B cell (primary cell): ENCODE data around the gene TMEM170B. TPM values are rescaled to one million over a fixed set of nuclear protein-coding genes. Genes with fewer than 3 reads are reported as not detected.

Source experiments
- ATAC-seq: fragments of 200-7000 bp; cut with Tn5 transposase; one replicate; pipeline ENCODE4 v1.10.0; 2021; ENCODE audit warnings: low read depth, mild to moderate bottlenecking, moderate number of reproducible peaks, moderate library complexity
- CTCF ChIA-PET: fragments of 350-600 bp; sonication (Branson Sonifier 250); formaldehyde crosslinking; loops from one replicate; lab custom pipeline; 2021; ENCODE audit warnings: antibody characterized with exemption, inconsistent platforms; lab: Charles Lee
- POLR2A ChIA-PET: fragments of 350-600 bp; sonication (Branson Sonifier 250); formaldehyde crosslinking; loops from one replicate; lab custom pipeline; 2021; ENCODE audit warnings: antibody characterized with exemption; lab: Charles Lee
- DNase-seq: peaks from one replicate; pipeline ENCODE4 v3.0.0; 2013
- H2AFZ ChIP-seq: 2 replicates; pipeline ENCODE4 v1.6.1; 2012; ENCODE audit warnings: mild to moderate bottlenecking, low read depth, low read length; ENCODE audit not compliant: insufficient read depth, poor library complexity, severe bottlenecking
- H3K27ac ChIP-seq, 2 donors: 1 replicate in 1 of 2; 2 replicates in 1 of 2; pipeline ENCODE4 v1.5.1; 2012 to 2013; ENCODE audit warnings: low read length in 2 of 2, mild to moderate bottlenecking in 2 of 2, moderate library complexity in 1 of 2
- H3K27me3 ChIP-seq, 4 experiments: fragments of 200-600 bp in 1 of 4; sonication (generic) in 1 of 4; replicated peaks in 1 of 4; 1 replicate in 2 of 4; 2 replicates in 2 of 4; pipeline versions ENCODE4 v1.6.1 to v1.7.0; 2013 to 2016; ENCODE audit warnings: low read length in 3 of 4, mild to moderate bottlenecking in 2 of 4, mixed read lengths in 1 of 4, moderate library complexity in 1 of 4; ENCODE audit not compliant: insufficient read depth in 4 of 4, control insufficient read depth in 3 of 4; ENCODE audit errors: control extremely low read depth in 1 of 4
- H3K36me3 ChIP-seq, 2 experiments: replicated peaks in 1 of 2; 1 replicate in 1 of 2; 2 replicates in 1 of 2; pipeline versions ENCODE4 v1.6.1 to v1.7.1; 2013; ENCODE audit warnings: low read length in 1 of 2; ENCODE audit not compliant: insufficient read depth in 2 of 2, control insufficient read depth in 1 of 2; ENCODE audit errors: control extremely low read depth in 1 of 2, extremely low read depth in 1 of 2
- H3K4me1 ChIP-seq, 2 donors: fragments of 200-600 bp in 1 of 2; sonication (generic) in 1 of 2; 1 replicate in 1 of 2; 2 replicates in 1 of 2; pipeline versions ENCODE4 v1.5.1 to v1.6.1; 2013 to 2017; ENCODE audit warnings: low read length in 2 of 2; ENCODE audit not compliant: control insufficient read depth in 2 of 2, insufficient read depth in 2 of 2
- H3K4me2 ChIP-seq: replicated peaks from 2 replicates; pipeline ENCODE3; 2012; ENCODE audit warnings: mild to moderate bottlenecking, low read depth, low read length; ENCODE audit not compliant: poor library complexity, severe bottlenecking
- H3K4me3 ChIP-seq, 5 experiments: fragments of 200-600 bp in 1 of 5; sonication (generic) in 1 of 5; 1 replicate in 3 of 5; 2 replicates in 2 of 5; pipeline versions ENCODE4 v1.5.1 to v1.7.0; 2011 to 2016; ENCODE audit warnings: low read length in 4 of 5, mild to moderate bottlenecking in 4 of 5, low read depth in 2 of 5, control low read depth in 1 of 5, moderate library complexity in 1 of 5; ENCODE audit not compliant: insufficient read depth in 1 of 5; ENCODE audit errors: control extremely low read depth in 1 of 5, extremely low read depth in 1 of 5
- H3K79me2 ChIP-seq: fragments of 200-600 bp; sonication (generic); one replicate; pipeline ENCODE4 v1.6.0; 2016; ENCODE audit warnings: low read length; ENCODE audit not compliant: control insufficient read depth, insufficient read depth
- H3K9ac ChIP-seq: fragments of 200-600 bp; sonication (generic); 2 replicates; pipeline ENCODE4 v1.6.1; 2017; ENCODE audit warnings: mild to moderate bottlenecking, low read length, moderate library complexity
- H3K9me3 ChIP-seq, 3 donors: one replicate each; pipeline versions ENCODE4 v1.6.1 to v1.7.1; 2013; ENCODE audit warnings: low read length in 2 of 3; ENCODE audit not compliant: control insufficient read depth in 2 of 3, insufficient read depth in 1 of 3; ENCODE audit errors: control extremely low read depth in 1 of 3
- H4K20me1 ChIP-seq: 2 replicates; pipeline ENCODE4 v1.6.0; 2012; ENCODE audit warnings: mild to moderate bottlenecking, low read length; ENCODE audit not compliant: insufficient read depth, control insufficient read depth, poor library complexity, severe bottlenecking
- H3K27ac Mint-ChIP-seq: one replicate; pipeline ENCODE4 v1.8.0; 2021; ENCODE audit warnings: mixed read lengths
- H3K27me3 Mint-ChIP-seq: one replicate; pipeline ENCODE4 v1.8.0; 2021; ENCODE audit warnings: mixed read lengths
- H3K4me1 Mint-ChIP-seq: one replicate; pipeline ENCODE4 v1.8.0; 2021; ENCODE audit warnings: mixed read lengths
- H3K4me3 Mint-ChIP-seq: one replicate; pipeline ENCODE4 v1.8.0; 2021; ENCODE audit warnings: mixed read lengths
- H3K9me3 Mint-ChIP-seq: one replicate; pipeline ENCODE4 v1.8.0; 2022; ENCODE audit warnings: mixed read lengths; ENCODE audit not compliant: insufficient read depth
- CTCF ChIP-seq: fragments of 200-600 bp; IDR thresholded peaks from one replicate; pipeline ENCODE4 v1.8.0; 2022; ENCODE audit warnings: antibody characterized with exemption, mild to moderate bottlenecking
- EZH2 ChIP-seq: IDR thresholded peaks from 2 replicates; pipeline ENCODE4 v1.6.1; 2012; ENCODE audit warnings: borderline replicate concordance, low read depth, mild to moderate bottlenecking, moderate library complexity, low read length; ENCODE audit not compliant: insufficient read depth, poor library complexity, severe bottlenecking
- WGBS: methylation state at CpG from one replicate; pipeline ENCODE4 v1.1.5; 2013; ENCODE audit warnings: missing lambda C conversion rate; ENCODE audit not compliant: insufficient coverage; 5-methylcytosine and 5-hydroxymethylcytosine counted together
- intact Hi-C: fragments of 100-400 bp; cut with micrococcal nuclease; formaldehyde crosslinking; loops from one replicate; pipeline ENCODE4 v1.10.0; 2022
- polyA plus RNA-seq: library from polyadenylated mRNA; depleted of rRNA; stranded (reverse); fragments of >200 nt; gene quantifications from 2 replicates; pipeline ENCODE4 v1.2.3, GENCODE V29; 2012
- total RNA-seq, 2 donors: library from RNA; stranded (reverse); fragments of 120-200 nt in 1 of 2; gene quantifications; 1 replicate in 1 of 2; 2 replicates in 1 of 2; pipeline versions ENCODE4 v1.2.3 to v1.2.4, GENCODE V29; 2013 to 2022

The TMEM170B gene
- total and polyA plus RNA-seq, 2 donors (not counting 1 experiment from before 2014, with no cell fraction given) = 0.64 to 3.4 TPM

GRCh38 chr6:11522812-11523605 lies 14.5 kb upstream of the TMEM170B start:
- Histone ChIP-seq H3K4me2 (no peak overlapping the region), H2AFZ (no peak overlapping the region), H3K9ac (no peak overlapping the region), H3K4me1 (peaks cover 14 to 15% of the 10 kb centered on the region in 2 donors), H3K4me3 (no peak overlapping the region), H3K36me3 (no peaks in the 10 kb centered on the region), H3K27ac (no peak overlapping the region), H4K20me1 (no peaks in the 10 kb centered on the region), H3K79me2 (no peaks in the 10 kb centered on the region), H3K27me3 (no peaks in the 10 kb centered on the region), H3K9me3 (no peaks in the 10 kb centered on the region)
- H3K27me3 Mint-ChIP-seq = no peaks in the 10 kb centered on the region
- ATAC-seq (no peak), DNase-seq (no peak)
- H3K9me3 Mint-ChIP-seq = no peaks in the 10 kb centered on the region
- 93% methylated on average over 4 of the region's 4 CpGs for WGBS
- H3K4me1 Mint-ChIP-seq = peaks cover 18% of the 10 kb centered on the region
- intact Hi-C loops = no loop called here
- ChIA-PET POLR2A (no interaction called here), CTCF (interaction anchor here (0.6 to 2.0 kb wide), 2 partner anchors 22 to 28 kb away, joined by 3 to 4 read pairs; no protein-coding TSS in a partner anchor)
- H3K27ac Mint-ChIP-seq = no peak overlapping the region
- TF ChIP-seq EZH2 = no peak
- H3K4me3 Mint-ChIP-seq = no peak overlapping the region

GRCh38 chr6:11525468-11526155 lies 11.9 kb upstream of the TMEM170B start:
- POLR2A ChIA-PET = no interaction called here
- H3K4me3 Mint-ChIP-seq = no peak overlapping the region
- Histone ChIP-seq H3K27me3 (peaks cover 0 to 3% (median 0%) of the 10 kb centered on the region in 4 experiments), H3K4me1 (no peaks in the 10 kb centered on the region), H4K20me1 (no peaks in the 10 kb centered on the region), H2AFZ (no peak overlapping the region), H3K79me2 (no peaks in the 10 kb centered on the region), H3K27ac (no peak overlapping the region), H3K4me2 (no peak overlapping the region), H3K36me3 (no peaks in the 10 kb centered on the region), H3K9ac (no peak overlapping the region), H3K9me3 (no peaks in the 10 kb centered on the region), H3K4me3 (no peak overlapping the region)
- H3K4me1 Mint-ChIP-seq = peaks cover 5% of the 10 kb centered on the region
- 71% methylated on average over 1 of the region's 2 CpGs for WGBS
- no peaks in the 10 kb centered on the region for H3K9me3 Mint-ChIP-seq
- ATAC-seq = no peak
- DNase-seq = no peak
- intact Hi-C loops = no loop called here
- no peak overlapping the region for H3K27ac Mint-ChIP-seq
- TF ChIP-seq CTCF (no peak), EZH2 (no peak)
- H3K27me3 Mint-ChIP-seq = peaks cover 11% of the 10 kb centered on the region
- CTCF ChIA-PET = interaction anchor here (1.4 kb wide), 1 partner anchor 50 kb away, joined by 3 read pairs; no protein-coding TSS in a partner anchor
